HCT116 (cell line): ENCODE data around the gene VDAC1. TPM values are rescaled to one million over a fixed set of nuclear protein-coding genes. Genes with fewer than 3 reads are reported as not detected.

Source experiments
- ATAC-seq: fragments of 200-7000 bp; cut with Tn5 transposase; 2 replicates; pipeline ENCODE4 v1.9.1; 2020; ENCODE audit warnings: mild to moderate bottlenecking, moderate library complexity
- BruUV-seq: library from RNA; stranded (reverse); fragments of 400-500 nt; replicated peaks from 2 replicates; lab custom pipeline; 2021; lab: Mats Ljungman, UMichigan
- CTCF ChIA-PET: fragments of 300-600 bp; sonication (Branson Sonifier 250); formaldehyde crosslinking; loops from one replicate; lab custom pipeline; 2021; ENCODE audit warnings: antibody characterized with exemption; lab: Charles Lee
- POLR2A ChIA-PET: fragments of 300-600, 350-600 bp; sonication (Branson Sonifier 250); formaldehyde crosslinking; loops from one replicate; lab custom pipeline; 2021; ENCODE audit warnings: antibody characterized with exemption; lab: Charles Lee
- RAD21 ChIA-PET, 2 experiments: fragments of 300-600 bp; sonication (Branson Sonifier 250); formaldehyde crosslinking; loops; one replicate each; lab custom pipeline; 2023; ENCODE audit warnings: low total read pairs in 2 of 2; ENCODE audit not compliant: uncharacterized antibody in 2 of 2, unreplicated experiment in 2 of 2, low non-redundant PET in 1 of 2; lab: Charles Lee
- DNase-seq: peaks from one replicate; pipeline ENCODE4 v3.0.0-alpha.2; 2010; ENCODE audit warnings: low read depth, low spot score
- H2AFZ ChIP-seq: fragments of 200-600 bp; shearing (Covaris generic), sonication (generic); 2 replicates; pipeline ENCODE4 v1.6.1; 2017; ENCODE audit warnings: low read depth, mixed run types, mixed read lengths, antibody characterized with exemption, low read length; ENCODE audit not compliant: poor library complexity, severe bottlenecking
- H3K27ac ChIP-seq: 2 replicates; pipeline ENCODE4 v1.5.1; 2012; ENCODE audit warnings: low read depth, low read length
- H3K27me3 ChIP-seq: fragments of 200-600 bp; sonication (generic); 2 replicates; pipeline ENCODE4 v1.6.1; 2016; ENCODE audit warnings: mixed run types, low read length, mixed read lengths; ENCODE audit not compliant: insufficient read depth
- H3K36me3 ChIP-seq, 2 experiments: fragments of 200-500 bp in 1 of 2; fragments of 200-600 bp in 1 of 2; sonication (Bioruptor generic) in 1 of 2; sonication (generic) in 1 of 2; 2 replicates each; pipeline versions ENCODE4 v1.5.1 to v1.6.1; 2014 to 2016; ENCODE audit warnings: low read length in 2 of 2, inconsistent platforms in 1 of 2, mixed read lengths in 1 of 2, mixed run types in 1 of 2; ENCODE audit not compliant: insufficient read depth in 2 of 2, control insufficient read depth in 1 of 2
- H3K4me1 ChIP-seq, 2 experiments: fragments of 200-600 bp in 1 of 2; sonication (generic) in 1 of 2; 2 replicates each; pipeline versions ENCODE4 v1.5.1 to v1.6.1; 2012 to 2017; ENCODE audit warnings: low read length in 2 of 2, inconsistent platforms in 1 of 2, mild to moderate bottlenecking in 1 of 2, mixed read lengths in 1 of 2, mixed run types in 1 of 2, moderate library complexity in 1 of 2; ENCODE audit not compliant: insufficient read depth in 2 of 2, control insufficient read depth in 1 of 2
- H3K4me2 ChIP-seq: fragments of 200-600 bp; sonication (generic); 2 replicates; pipeline ENCODE4 v1.6.1; 2017; ENCODE audit warnings: mixed run types, low read length, mixed read lengths
- H3K4me3 ChIP-seq, 2 experiments: fragments of 200-600 bp in 1 of 2; sonication (generic) in 1 of 2; replicated peaks in 1 of 2; 2 replicates each; pipeline ENCODE4 v1.5.1; 2011 to 2016; ENCODE audit warnings: low read length in 2 of 2, control low read depth in 1 of 2, low read depth in 1 of 2, mild to moderate bottlenecking in 1 of 2, mixed read lengths in 1 of 2, mixed run types in 1 of 2
- H3K79me2 ChIP-seq: fragments of 200-600 bp; sonication (generic); 2 replicates; pipeline ENCODE4 v1.6.1; 2017; ENCODE audit warnings: mild to moderate bottlenecking, mixed run types, low read length, moderate library complexity, mixed read lengths; ENCODE audit not compliant: insufficient read depth
- H3K9ac ChIP-seq: fragments of 200-600 bp; sonication (generic); 2 replicates; pipeline ENCODE4 v1.6.1; 2016; ENCODE audit warnings: low read length, mixed read lengths
- H3K9me2 ChIP-seq: fragments of 200-600 bp; sonication (generic), shearing (Covaris generic); 2 replicates; pipeline ENCODE4 v1.6.1; 2017; ENCODE audit warnings: mixed run types, mild to moderate bottlenecking, moderate library complexity; ENCODE audit not compliant: insufficient read depth
- H3K9me3 ChIP-seq, 2 experiments: fragments of 200-500 bp in 1 of 2; fragments of 200-600 bp in 1 of 2; sonication (Bioruptor generic) in 1 of 2; sonication (generic) in 1 of 2; 2 replicates each; pipeline ENCODE4 v1.6.1; 2014 to 2017; ENCODE audit warnings: low read length in 2 of 2, mixed read lengths in 2 of 2, inconsistent platforms in 1 of 2, low read depth in 1 of 2, mild to moderate bottlenecking in 1 of 2, mixed run types in 1 of 2, moderate library complexity in 1 of 2; ENCODE audit not compliant: control insufficient read depth in 1 of 2, insufficient read depth in 1 of 2
- H4K20me1 ChIP-seq: fragments of 200-600 bp; sonication (generic), shearing (Covaris generic); 2 replicates; pipeline ENCODE4 v1.6.1; 2017; ENCODE audit warnings: mixed run types, mild to moderate bottlenecking, moderate library complexity; ENCODE audit not compliant: insufficient read depth
- ATF3 ChIP-seq: IDR thresholded peaks from 2 replicates; pipeline ENCODE4 v1.6.1; 2012
- CEBPB ChIP-seq: IDR thresholded peaks from 2 replicates; pipeline ENCODE4 v1.6.1; 2012; ENCODE audit warnings: low read depth
- CTCF ChIP-seq, 3 experiments: fragments of 200-600 bp in 1 of 3; sonication (generic) in 1 of 3; IDR thresholded peaks in 2 of 3; conservative IDR thresholded peaks in 1 of 3; 2 replicates each; pipeline ENCODE4 v1.5.1; 2012 to 2017; ENCODE audit warnings: low read depth in 2 of 3, low read length in 2 of 3, antibody characterized with exemption in 1 of 3, borderline replicate concordance in 1 of 3, control low read depth in 1 of 3, mild to moderate bottlenecking in 1 of 3, mixed read lengths in 1 of 3, mixed run types in 1 of 3, moderate library complexity in 1 of 3; ENCODE audit not compliant: insufficient read depth in 1 of 3
- EGR1 ChIP-seq: IDR thresholded peaks from 2 replicates; pipeline ENCODE4 v1.6.1; 2012; ENCODE audit warnings: low read depth
- ELF1 ChIP-seq: IDR thresholded peaks from 2 replicates; pipeline ENCODE4 v1.6.1; 2012; ENCODE audit warnings: low read depth, borderline replicate concordance
- EZH2phosphoT487 ChIP-seq: fragments of 200-600 bp; IDR thresholded peaks from 2 replicates; pipeline ENCODE4 v1.6.1; 2018; ENCODE audit warnings: antibody characterized with exemption, borderline replicate concordance
- FOSL1 ChIP-seq: IDR thresholded peaks from 2 replicates; pipeline ENCODE4 v1.6.1; 2012; ENCODE audit warnings: low read depth
- JUND ChIP-seq: IDR thresholded peaks from 2 replicates; pipeline ENCODE4 v1.6.1; 2012
- MAX ChIP-seq: IDR thresholded peaks from 2 replicates; pipeline ENCODE4 v1.6.1; 2012
- POLR2AphosphoS5 ChIP-seq: IDR thresholded peaks from 2 replicates; pipeline ENCODE4 v1.6.1; 2011; ENCODE audit warnings: mild to moderate bottlenecking, low read depth, low read length, moderate library complexity
- RAD21 ChIP-seq: IDR thresholded peaks from 2 replicates; pipeline ENCODE4 v1.6.1; 2012; ENCODE audit warnings: low read depth, mild to moderate bottlenecking
- SIN3A ChIP-seq: IDR thresholded peaks from 2 replicates; pipeline ENCODE4 v1.6.1; 2012; ENCODE audit warnings: low read depth
- SP1 ChIP-seq: IDR thresholded peaks from 2 replicates; pipeline ENCODE4 v1.6.1; 2012; ENCODE audit warnings: low read depth
- SRF ChIP-seq: IDR thresholded peaks from 2 replicates; pipeline ENCODE4 v1.6.1; 2012; ENCODE audit warnings: low read depth
- TCF7L2 ChIP-seq: IDR thresholded peaks from 2 replicates; pipeline ENCODE4 v1.7.0; 2011; ENCODE audit warnings: borderline replicate concordance, inconsistent platforms; ENCODE audit not compliant: insufficient read depth, insufficient read length; ENCODE audit errors: extremely low read depth
- ZBTB33 ChIP-seq: IDR thresholded peaks from 2 replicates; pipeline ENCODE4 v1.6.1; 2011; ENCODE audit warnings: mild to moderate bottlenecking, low read length, moderate library complexity; ENCODE audit not compliant: insufficient replicate concordance; ENCODE audit errors: extremely low read depth
- ZFX ChIP-seq: fragments of 450-650 bp; IDR thresholded peaks from 2 replicates; pipeline ENCODE4 v1.6.1; 2017
- ZNF274 ChIP-seq: fragments of 200-500 bp; sonication (Bioruptor generic); IDR thresholded peaks from 2 replicates; pipeline ENCODE4 v1.6.1; 2014; ENCODE audit warnings: mild to moderate bottlenecking, low read depth, low read length, inconsistent platforms
- intact Hi-C: fragments of 100-400 bp; cut with micrococcal nuclease; formaldehyde crosslinking; loops from 2 replicates; pipeline ENCODE4 v1.10.0; 2022
- total RNA-seq: library from RNA; stranded (reverse); gene quantifications from one replicate; pipeline ENCODE4 v1.2.1, GENCODE V29; 2021; ENCODE audit not compliant: unreplicated experiment
- TF ChIP-seq, protein P1 (sequence below): IDR thresholded peaks from 2 replicates; pipeline ENCODE4 v1.6.1; 2012; ENCODE audit warnings: low read depth

The VDAC1 gene
- total RNA-seq, 1 experiment from 2014 or later: 269 TPM

GRCh38 chr5:133931546-133931945, 73.2 kb downstream of the VDAC1 start:
- no peak overlapping the region for H3K4me2 ChIP-seq
- no peak overlapping the region for H3K9ac ChIP-seq
- POLR2A ChIA-PET: no interaction called here
- TF ChIP-seq SIN3A (no peak), ZNF274 (no peak), ATF3 (no peak), MAX (no peak), ELF1 (no peak), SRF (no peak), JUND (no peak), TCF7L2 (no peak), SP1 (no peak), ZFX (no peak), CTCF (IDR thresholded peaks at IDR 0.05 in 2 of 3, conservative IDR thresholded peaks at IDR 0.05 in 1 of 3; ENCODE audit: borderline replicate concordance in 1 of 3, insufficient read depth in 1 of 3, low read depth in 2 of 3, low read length in 2 of 3) (no peak), CEBPB (no peak), ZBTB33 (no peak), EZH2phosphoT487 (no peak), FOSL1 (no peak), EGR1 (no peak), RAD21 (no peak), POLR2AphosphoS5 (no peak)
- TF ChIP-seq, protein P1, sequence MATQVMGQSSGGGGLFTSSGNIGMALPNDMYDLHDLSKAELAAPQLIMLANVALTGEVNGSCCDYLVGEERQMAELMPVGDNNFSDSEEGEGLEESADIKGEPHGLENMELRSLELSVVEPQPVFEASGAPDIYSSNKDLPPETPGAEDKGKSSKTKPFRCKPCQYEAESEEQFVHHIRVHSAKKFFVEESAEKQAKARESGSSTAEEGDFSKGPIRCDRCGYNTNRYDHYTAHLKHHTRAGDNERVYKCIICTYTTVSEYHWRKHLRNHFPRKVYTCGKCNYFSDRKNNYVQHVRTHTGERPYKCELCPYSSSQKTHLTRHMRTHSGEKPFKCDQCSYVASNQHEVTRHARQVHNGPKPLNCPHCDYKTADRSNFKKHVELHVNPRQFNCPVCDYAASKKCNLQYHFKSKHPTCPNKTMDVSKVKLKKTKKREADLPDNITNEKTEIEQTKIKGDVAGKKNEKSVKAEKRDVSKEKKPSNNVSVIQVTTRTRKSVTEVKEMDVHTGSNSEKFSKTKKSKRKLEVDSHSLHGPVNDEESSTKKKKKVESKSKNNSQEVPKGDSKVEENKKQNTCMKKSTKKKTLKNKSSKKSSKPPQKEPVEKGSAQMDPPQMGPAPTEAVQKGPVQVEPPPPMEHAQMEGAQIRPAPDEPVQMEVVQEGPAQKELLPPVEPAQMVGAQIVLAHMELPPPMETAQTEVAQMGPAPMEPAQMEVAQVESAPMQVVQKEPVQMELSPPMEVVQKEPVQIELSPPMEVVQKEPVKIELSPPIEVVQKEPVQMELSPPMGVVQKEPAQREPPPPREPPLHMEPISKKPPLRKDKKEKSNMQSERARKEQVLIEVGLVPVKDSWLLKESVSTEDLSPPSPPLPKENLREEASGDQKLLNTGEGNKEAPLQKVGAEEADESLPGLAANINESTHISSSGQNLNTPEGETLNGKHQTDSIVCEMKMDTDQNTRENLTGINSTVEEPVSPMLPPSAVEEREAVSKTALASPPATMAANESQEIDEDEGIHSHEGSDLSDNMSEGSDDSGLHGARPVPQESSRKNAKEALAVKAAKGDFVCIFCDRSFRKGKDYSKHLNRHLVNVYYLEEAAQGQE: no peak
- TF ChIP-seq, all 23 proteins: peak for 0
- H3K4me3 ChIP-seq: no peak overlapping the region
- ChIA-PET CTCF (no interaction called here), RAD21 (no interaction called here)
- no peaks in the 10 kb centered on the region for H3K4me1 ChIP-seq
- no peaks in the 10 kb centered on the region for H3K79me2 ChIP-seq
- ATAC-seq: no peak
- H3K27me3 ChIP-seq: no peaks in the 10 kb centered on the region; the same call in 1 of the 2 replicates
- no peak for DNase-seq
- no peak overlapping the region for H2AFZ ChIP-seq
- H4K20me1 ChIP-seq: no peaks in the 10 kb centered on the region
- no peaks in the 10 kb centered on the region for H3K9me2 ChIP-seq
- intact Hi-C loops: no loop called here
- H3K9me3 ChIP-seq: no peaks in the 10 kb centered on the region
- BruUV-seq: no TSS peak
- no peak overlapping the region for H3K27ac ChIP-seq
- H3K36me3 ChIP-seq: no peaks in the 10 kb centered on the region
